K562 (cell line): ENCODE measurements around the gene GPRIN3. TPM values are rescaled to one million over a fixed set of nuclear protein-coding genes. Genes with fewer than 3 reads are reported as not detected.

ENCODE experiments used
- ATAC-seq: fragments of 200-7000 bp; cut with Tn5 transposase; 3 replicates; pipeline ENCODE4 v1.9.1; 2020; ENCODE audit warnings: moderate library complexity
- BruUV-seq: library from RNA; stranded (reverse); fragments of 400-500 nt; replicated peaks from 2 replicates; lab custom pipeline; 2021; lab: Mats Ljungman, UMichigan
- CTCF ChIA-PET: fragments of 300-600 bp; formaldehyde crosslinking; extraction: SDS; loops from one replicate; lab custom pipeline; 2021; ENCODE audit warnings: low intra/inter-chr PET ratio; lab: Yijun Ruan, JAX
- POLR2A ChIA-PET: fragments of 300-600, 350-650 bp; sonication (Branson Sonifier 250); formaldehyde crosslinking; extraction: SDS; loops from one replicate; lab custom pipeline; 2021; ENCODE audit warnings: antibody characterized with exemption, inconsistent platforms; lab: Yijun Ruan, JAX
- DNase-seq, 4 experiments: peaks; one replicate each; pipeline versions ENCODE4 v3.0.0 to v3.0.0-alpha.2; 2011 to 2018; ENCODE audit warnings: low spot score in 3 of 4, mixed read lengths in 3 of 4; ENCODE audit errors: extremely low read depth in 1 of 4
- FAIRE-seq: peaks from 2 replicates; lab custom pipeline; 2011; peaks lifted over from hg19 to GRCh38; lab: Jason Lieb, UNC
- H2AFZ ChIP-seq: 2 replicates; pipeline ENCODE4 v1.6.0; 2011; ENCODE audit warnings: low read depth, low read length, control low read depth, inconsistent platforms
- H3K27ac ChIP-seq: fragments of 200-600 bp; 3 replicates; pipeline ENCODE4 v1.8.0; 2011; ENCODE audit warnings: low read depth, mild to moderate bottlenecking, control low read depth, inconsistent platforms, low read length, moderate library complexity, mixed read lengths; ENCODE audit errors: extremely low read depth
- H3K27me3 ChIP-seq, 2 experiments: fragments of 300-600 bp in 1 of 2; 2 replicates in 1 of 2; 3 replicates in 1 of 2; pipeline versions ENCODE4 v1.6.0 to v1.8.0; 2011; ENCODE audit warnings: inconsistent platforms in 2 of 2, low read length in 2 of 2, mild to moderate bottlenecking in 1 of 2, mixed read lengths in 1 of 2, moderate library complexity in 1 of 2; ENCODE audit not compliant: control insufficient read depth in 2 of 2, insufficient read depth in 2 of 2
- H3K36me3 ChIP-seq: fragments of 300-600 bp; 3 replicates; pipeline ENCODE4 v1.8.0; 2011; ENCODE audit warnings: mild to moderate bottlenecking, low read length, inconsistent platforms; ENCODE audit not compliant: control insufficient read depth, insufficient read depth
- H3K4me1 ChIP-seq, 2 experiments: fragments of 200-600 bp in 1 of 2; replicated peaks in 1 of 2; 2 replicates in 1 of 2; 3 replicates in 1 of 2; pipeline versions ENCODE4 v1.5.1 to v1.8.0; 2011; ENCODE audit warnings: inconsistent platforms in 2 of 2, low read length in 2 of 2, mild to moderate bottlenecking in 1 of 2, mixed read lengths in 1 of 2, moderate library complexity in 1 of 2; ENCODE audit not compliant: control insufficient read depth in 2 of 2, insufficient read depth in 2 of 2
- H3K4me2 ChIP-seq: 2 replicates; pipeline ENCODE4 v1.6.1; 2011; ENCODE audit warnings: low read length, control low read depth, inconsistent platforms, mixed read lengths; ENCODE audit not compliant: insufficient read depth
- H3K4me3 ChIP-seq: fragments of 200-600 bp; sonication (generic), shearing (Covaris generic); 2 replicates; pipeline ENCODE4 v1.5.1; 2016; ENCODE audit warnings: control low read depth, inconsistent platforms
- H3K79me2 ChIP-seq: fragments of 200-600 bp; 3 replicates; pipeline ENCODE4 v1.8.0; 2011; ENCODE audit warnings: low read length, inconsistent platforms; ENCODE audit not compliant: control insufficient read depth, insufficient read depth
- H3K9ac ChIP-seq, 2 experiments: 2 replicates each; pipeline versions ENCODE4 v1.6.0 to v1.6.1; 2011; ENCODE audit warnings: low read depth in 2 of 2, low read length in 2 of 2, control low read depth in 1 of 2, inconsistent platforms in 1 of 2, mild to moderate bottlenecking in 1 of 2, mixed read lengths in 1 of 2; ENCODE audit not compliant: insufficient read depth in 1 of 2
- H3K9me1 ChIP-seq: one replicate; pipeline ENCODE4 v1.6.0; 2011; ENCODE audit warnings: inconsistent platforms, mild to moderate bottlenecking, low read length, moderate library complexity; ENCODE audit not compliant: control insufficient read depth, insufficient read depth
- H3K9me3 ChIP-seq: replicated peaks from 2 replicates; pipeline ENCODE4 v1.5.1; 2011; ENCODE audit warnings: low read depth, low read length, inconsistent platforms; ENCODE audit not compliant: control insufficient read depth, insufficient read depth
- H4K20me1 ChIP-seq: replicated peaks from 2 replicates; pipeline ENCODE4 v1.6.1; 2011; ENCODE audit warnings: low read length, inconsistent platforms, mixed read lengths; ENCODE audit not compliant: control insufficient read depth, insufficient read depth
- MAFG ChIP-seq: fragments of 450-650 bp; conservative IDR thresholded peaks from 2 replicates; pipeline ENCODE4 v1.6.1; 2016; ENCODE audit warnings: missing genetic modification characterization, missing compliant biosample characterization
- MNT ChIP-seq, 2 experiments: fragments of 450-650 bp; conservative IDR thresholded peaks; 2 replicates each; pipeline ENCODE4 v1.6.1; 2017; ENCODE audit warnings: mild to moderate bottlenecking in 2 of 2, moderate library complexity in 2 of 2
- MXD1 ChIP-seq: fragments of 250-450 bp; sonication (Bioruptor Pico); IDR thresholded peaks from 2 replicates; pipeline ENCODE4 v1.8.0; 2021; ENCODE audit warnings: borderline replicate concordance, mild to moderate bottlenecking, moderate library complexity; ENCODE audit not compliant: poor library complexity, severe bottlenecking
- NFE2 ChIP-seq: IDR thresholded peaks from 2 replicates; pipeline ENCODE4 v1.6.1; 2014; ENCODE audit warnings: antibody characterized with exemption, low read depth
- WGBS: fragments of 100-300 bp; shearing (Covaris generic); methylation state at CpG from one replicate; pipeline ENCODE4 v1.1.6; 2016; ENCODE audit warnings: low coverage, mixed read lengths; ENCODE audit not compliant: insufficient coverage; ENCODE audit errors: missing lambda C conversion rate; 5-methylcytosine and 5-hydroxymethylcytosine counted together
- in situ Hi-C: fragments of 300-500 bp; cut with MboI; formaldehyde crosslinking; loops from 4 replicates; pipeline ENCODE4 v1.15.0; 2018; ENCODE audit warnings: inconsistent platforms, mixed read lengths
- intact Hi-C: fragments of 100-400 bp; cut with micrococcal nuclease; formaldehyde crosslinking; loops from 2 replicates; pipeline ENCODE4 v1.14.2; 2022
- polyA plus RNA-seq, 8 experiments: library from polyadenylated mRNA; depleted of rRNA in 4 of 8; stranded (reverse) in 5 of 8; unstranded in 3 of 8; fragments of >200 nt; fragmentation: Nextera tagmentation in 2 of 8; fragmentation: Illumina TruSeq in 1 of 8; extraction: Ambion mirVana in 2 of 8; extraction: Trizol in 1 of 8; gene quantifications; 2 replicates each; pipeline versions ENCODE4 v1.2.1 to v1.2.3, GENCODE V29; 2011 to 2014; ENCODE audit warnings: inconsistent platforms in 1 of 8, missing spikeins in 1 of 8
- total RNA-seq, 7 experiments: library from RNA; depleted of rRNA in 6 of 7; stranded (reverse); fragments of >200 nt in 6 of 7; fragmentation: Illumina TruSeq in 2 of 7; extraction: Trizol in 2 of 7; gene quantifications; 2 replicates each; pipeline versions ENCODE4 v1.2.1 to v1.2.3, GENCODE V29; 2011 to 2021; ENCODE audit warnings: low replicate concordance in 1 of 7

GPRIN3 gene
- total and polyA plus RNA-seq, 9 of the 15 experiments (the other 6 are each of a cell fraction or from before 2014, with no cell fraction given), result 0.02 TPM; not detected in 8

- Histone ChIP-seq H2AFZ (no peak overlapping the region), H3K9me1 (no peaks in the 10 kb centered on the region), H3K4me1 (no peaks in the 10 kb centered on the region), H3K4me3 (no peak overlapping the region), H3K27ac (no peak overlapping the region), H3K27me3 (no peaks in the 10 kb centered on the region), H3K4me2 (no peak overlapping the region), H3K9me3 (no peaks in the 10 kb centered on the region), H3K36me3 (no peaks in the 10 kb centered on the region), H3K79me2 (no peaks in the 10 kb centered on the region), H3K9ac (no peak overlapping the region), H4K20me1 (no peaks in the 10 kb centered on the region)
- TF ChIP-seq NFE2 (0 out of 2 replicates have a peak, but pooled peaks have one; percentile 14), MXD1 (CRISPR knock-in tag) (no peak), MAFG (tag) (0 out of 2 replicates have a peak, but pooled peaks have one; percentile 8), MNT (conservative IDR thresholded peaks at IDR 0.05) (no peak)
- FAIRE-seq, result no peak
- ChIA-PET CTCF (no interaction called here), POLR2A (no interaction called here)
- ATAC-seq, result no peak
- intact Hi-C loops, result no loop called here
- BruUV-seq, result no TSS peak
- DNase-seq, result no peak
- WGBS, result 5% methylated on average over 5 of the region's 5 CpGs
- in situ Hi-C loops, result no loop called here
Measured at GRCh38 chr4:89277412-89277811, 30.2 kb downstream of the GPRIN3 start.
